Lower leg skin (tissue), 4 donors: Measurements from ENCODE around the gene TMEM184A. TPM values are rescaled to one million over a fixed set of nuclear protein-coding genes. Genes with fewer than 3 reads are reported as not detected.

Experiments used
- DNase-seq, 2 donors: peaks; one replicate each; pipeline ENCODE4 v3.0.0-alpha.2; 2019; ENCODE audit warnings: low spot score in 2 of 2
- H3K4me3 ChIP-seq: fragments of 200-600 bp; sonication (generic); 2 replicates; pipeline ENCODE4 v1.5.1; 2017; ENCODE audit warnings: mild to moderate bottlenecking, low read depth; ENCODE audit not compliant: poor library complexity, severe bottlenecking
- CTCF ChIP-seq, 3 donors: fragments of 450-650 bp; IDR thresholded peaks; one replicate each; pipeline ENCODE4 v1.5.1; 2016; ENCODE audit warnings: antibody characterized with exemption in 3 of 3, mild to moderate bottlenecking in 3 of 3, moderate library complexity in 2 of 3
- POLR2A ChIP-seq, 2 donors: fragments of 450-650 bp; IDR thresholded peaks; one replicate each; pipeline ENCODE4 v1.6.1; 2016 to 2017; ENCODE audit warnings: antibody characterized with exemption in 2 of 2, mild to moderate bottlenecking in 1 of 2, moderate library complexity in 1 of 2
- WGBS, 2 donors: methylation state at CpG; one replicate each; pipeline ENCODE4 v1.1.5; 2018; 5-methylcytosine and 5-hydroxymethylcytosine counted together
- intact Hi-C: fragments of 100-400 bp; cut with DNase I; formaldehyde crosslinking; loops from one replicate; pipeline ENCODE4 v1.15.0; 2023; ENCODE audit warnings: low total_unique reads
- total RNA-seq, 4 donors: library from RNA; depleted of rRNA; stranded (reverse); fragments of >200 nt; gene quantifications; one replicate each; pipeline ENCODE4 v1.1.0, GENCODE V29; 2016

Gene TMEM184A
- total RNA-seq = 100 to 1,000 TPM in 3 of 4 donors, 10 to 100 TPM in 1; 70.5 to 177 (median 119) TPM

DNA sequence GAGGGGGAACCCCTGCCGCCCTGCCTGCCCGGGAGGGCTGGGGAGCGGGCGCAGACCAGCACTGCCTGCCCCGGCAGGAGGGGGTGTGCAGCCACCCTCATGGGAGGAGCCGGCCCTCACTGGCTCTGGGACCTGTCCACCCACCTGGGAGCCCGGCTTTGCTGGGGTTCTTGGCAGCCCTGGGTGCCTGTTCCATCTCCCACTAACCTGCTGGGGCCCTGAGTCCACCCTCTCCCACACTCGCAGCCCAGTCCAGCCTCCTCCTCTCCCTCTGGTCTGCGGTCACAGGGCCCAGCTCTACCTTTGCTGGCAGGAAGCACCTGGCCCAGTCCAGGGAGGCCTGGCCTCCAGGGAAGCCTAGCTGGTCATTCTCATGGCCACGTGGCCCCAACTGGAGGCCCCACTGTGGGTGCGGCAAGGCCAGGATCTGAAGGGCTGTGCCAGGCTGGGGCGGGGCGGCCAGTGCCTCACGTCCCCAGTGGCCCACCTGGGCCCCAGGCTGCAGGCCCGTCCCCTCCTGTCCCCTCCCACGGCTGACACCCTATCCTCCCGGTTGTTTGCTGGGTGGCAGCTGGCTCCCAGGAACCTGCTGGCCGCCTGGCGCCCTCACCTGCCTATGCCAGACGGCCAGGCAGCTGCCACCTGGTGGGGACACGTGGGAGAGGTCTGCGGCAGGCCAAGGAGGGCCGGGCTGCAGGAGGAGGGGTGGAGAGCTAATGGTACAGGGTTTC, at the start of gene TMEM184A:
TSS of gene TMEM184A (minus strand) at position 393 of the 731 bp plus-strand sequence. CDS start 721 bp downstream, outside the sequence.
- WGBS, 2 donors = 38 to 42% methylated on average over 15 to 20 of the region's 23 CpGs
- H3K4me3 ChIP-seq = no peak within 1 kb of the TSS
- no peak for DNase-seq
- intact Hi-C loops = no loop called here
- TF ChIP-seq POLR2A (IDR thresholded peaks at IDR 0.05) (no peak), CTCF (IDR thresholded peaks at IDR 0.05) (peak in 1 of 3 donors; percentile 49)

DNA sequence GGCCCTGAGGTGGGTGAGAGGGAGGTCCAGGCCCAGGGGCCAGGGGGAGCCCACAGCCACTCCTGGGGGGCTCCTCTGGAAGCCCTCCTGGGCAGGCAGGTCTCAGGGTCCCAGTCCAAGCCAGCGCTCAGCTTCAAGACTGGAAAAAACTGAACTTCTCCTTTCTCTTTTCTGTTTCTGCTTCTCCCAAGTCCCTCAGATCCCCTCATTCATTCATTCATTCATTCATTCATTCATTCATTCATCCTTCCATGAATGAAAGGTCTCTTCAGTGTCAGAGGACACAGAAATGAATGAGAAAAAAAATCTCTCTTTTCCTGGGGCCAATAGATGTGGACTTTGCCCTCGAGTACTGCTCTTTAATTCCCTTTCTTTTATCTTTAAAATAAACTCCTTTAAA, 48.4 kb upstream of the TMEM184A start:
- intact Hi-C loops = no loop called here
- whole genome bisulfite sequencing, 2 donors = 72 to 83% methylated on average over 2 of the region's 2 CpGs
- no peak for TF ChIP-seq CTCF (IDR thresholded peaks at IDR 0.05)
- TF ChIP-seq POLR2A (IDR thresholded peaks at IDR 0.05) = no peak
- no peak overlapping the region for H3K4me3 ChIP-seq
- no peak for DNase-seq

GRCh38 chr7:1603346-1604225, 47.6 kb upstream of the TMEM184A start:
- DNase-seq = no peak
- 75 to 86% methylated on average over 39 of the region's 41 CpGs for WGBS, 2 donors
- TF ChIP-seq CTCF (IDR thresholded peaks at IDR 0.05) (no peak), POLR2A (IDR thresholded peaks at IDR 0.05) (no peak)
- H3K4me3 ChIP-seq = no peak overlapping the region
- intact Hi-C loops = no loop called here

GRCh38 chr7:1602386-1602785, 46.4 kb upstream of the TMEM184A start:
- DNase-seq = no peak
- intact Hi-C loops = no loop called here
- 87 to 89% methylated on average over 15 of the region's 15 CpGs for WGBS, 2 donors

DNA sequence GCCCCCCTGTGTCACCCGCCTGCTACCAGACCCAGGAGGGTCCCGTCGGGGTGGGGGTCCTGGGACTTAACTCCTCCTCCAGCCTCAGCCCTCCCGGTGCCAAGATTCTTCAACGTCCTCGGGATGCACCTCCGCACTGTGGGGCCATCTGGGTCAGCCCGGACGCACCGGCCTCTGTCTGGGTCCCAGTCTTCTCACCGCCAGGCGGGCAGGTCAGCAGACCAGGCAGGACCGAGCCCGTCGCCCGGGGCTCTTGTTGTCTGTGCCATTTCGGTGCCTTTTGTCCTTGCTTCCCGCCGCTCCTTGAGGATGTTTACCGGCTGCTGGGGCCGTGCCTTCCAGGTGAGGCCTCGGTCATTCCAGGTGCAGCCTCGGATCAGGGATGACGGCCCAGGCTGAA, 46.0 kb upstream of the TMEM184A start:
- WGBS, 2 donors = 83 to 86% methylated on average over 24 of the region's 24 CpGs
- DNase-seq = no peak
- TF ChIP-seq POLR2A (IDR thresholded peaks at IDR 0.05) (no peak), CTCF (IDR thresholded peaks at IDR 0.05) (no peak)
- no peak overlapping the region for H3K4me3 ChIP-seq
- intact Hi-C loops = no loop called here

More at GRCh38 chr7:1602386-1602785, 46.4 kb upstream of the TMEM184A start:
- TF ChIP-seq POLR2A (IDR thresholded peaks at IDR 0.05) (no peak), CTCF (IDR thresholded peaks at IDR 0.05) (no peak)
- H3K4me3 ChIP-seq = no peak overlapping the region
